ENCODE data around the gene ALKBH3.
A peak's percentile ranks its signal among the peaks of the same experiment; 100 is the strongest.

ALKBH3 gene

GRCh38 chr11:43922744-43923405, 42.2 kb downstream of the ALKBH3 start:
- DNase-seq (ENCODE audit: low spot score) = no peak

GRCh38 chr11:43923406-43924111, 42.9 kb downstream of the ALKBH3 start:
- DNase-seq (ENCODE audit: low spot score) = peak; percentile 52

- no peak for DNase-seq (ENCODE audit: low spot score)
These were observed 43.7 kb downstream of the ALKBH3 start for GRCh38 chr11:43924112-43924855.

GRCh38 chr11:43925063-43925931, 44.7 kb downstream of the ALKBH3 start:
- no peak for DNase-seq (ENCODE audit: low spot score)

GRCh38 chr11:43925932-43926505, 45.4 kb downstream of the ALKBH3 start:
- no peak for DNase-seq (ENCODE audit: low spot score)

GRCh38 chr11:43927070-43927469, 46.4 kb downstream of the ALKBH3 start:
- DNase-seq (ENCODE audit: low spot score) = no peak

GRCh38 chr11:43927925-43928707, 47.5 kb downstream of the ALKBH3 start:
- no peak for DNase-seq (ENCODE audit: low spot score)

- DNase-seq (ENCODE audit: low spot score) = no peak
These were observed 48.1 kb downstream of the ALKBH3 start for GRCh38 chr11:43928721-43929120.

- no peak for DNase-seq (ENCODE audit: low spot score)
These were observed 50.5 kb downstream of the ALKBH3 start for GRCh38 chr11:43930868-43931716.

- no peak for DNase-seq (ENCODE audit: low spot score)
These were observed 51.0 kb downstream of the ALKBH3 start for GRCh38 chr11:43931717-43932039.

GRCh38 chr11:43933226-43933607, 52.6 kb downstream of the ALKBH3 start:
- no peak for DNase-seq (ENCODE audit: low spot score)

- no peak for DNase-seq (ENCODE audit: low spot score)
These were observed 53.2 kb downstream of the ALKBH3 start for GRCh38 chr11:43933608-43934551.

- no peak for DNase-seq (ENCODE audit: low spot score)
These were observed 54.2 kb downstream of the ALKBH3 start for GRCh38 chr11:43934601-43935423.

- DNase-seq (ENCODE audit: low spot score) = no peak
These were observed 54.9 kb downstream of the ALKBH3 start for GRCh38 chr11:43935424-43935979.

- DNase-seq (ENCODE audit: low spot score) = no peak
These were observed 55.4 kb downstream of the ALKBH3 start for GRCh38 chr11:43936076-43936475.

GRCh38 chr11:43937434-43938411, 57.1 kb downstream of the ALKBH3 start:
- DNase-seq (ENCODE audit: low spot score) = no peak
